Measurements from ENCODE around the gene SF3B3. TPM values are rescaled to one million over a fixed set of nuclear protein-coding genes. Genes with fewer than 3 reads are reported as not detected.

SF3B3 gene
- polyA plus RNA-seq, 1 donor (not counting 4 experiments of a cell fraction or from before 2014, with no cell fraction given) = 142 TPM

DNA sequence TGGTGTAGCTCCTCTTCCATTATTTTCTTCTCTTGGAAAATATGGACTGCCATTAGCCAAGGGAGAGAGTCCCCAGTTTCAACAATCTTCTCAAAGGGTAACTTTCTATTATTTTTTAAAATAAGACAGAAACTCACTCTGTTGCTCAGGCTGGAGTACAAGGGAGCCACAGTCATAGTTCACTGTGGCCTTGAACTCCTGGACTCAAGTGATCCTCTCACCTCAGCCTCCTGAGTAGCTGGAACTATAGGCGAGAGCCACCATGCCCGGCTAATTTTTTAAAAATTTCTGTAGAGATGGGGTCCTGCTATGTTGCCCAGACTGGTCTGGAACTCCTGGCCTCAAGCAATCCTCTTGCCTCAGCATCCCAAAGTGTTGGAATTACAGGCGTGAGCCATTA is 13.4 kb upstream of the SF3B3 start:
- no peak for DNase-seq (ENCODE audit: low read depth, low spot score)
- Histone ChIP-seq H3K79me2 (ENCODE audit: control insufficient read depth, insufficient read depth, low read length) (no peaks in the 10 kb centered on the region), H3K9me1 (ENCODE audit: control insufficient read depth, extremely low read depth, insufficient read depth, low read length) (no peaks in the 10 kb centered on the region), H3K4me1 (ENCODE audit: control insufficient read depth, extremely low read depth, insufficient read depth, low read length) (peaks cover 5% of the 10 kb centered on the region), H3K4me2 (ENCODE audit: control insufficient read depth, extremely low read depth, insufficient read depth, low read depth, low read length) (no peak overlapping the region), H2AFZ (ENCODE audit: control insufficient read depth, low read length) (no peak overlapping the region), H3K4me3 (ENCODE audit: control insufficient read depth in 2 of 3, extremely low read depth in 1 of 3, insufficient read depth in 2 of 3, low read depth in 1 of 3, low read length in 3 of 3) (no peak overlapping the region), H4K20me1 (ENCODE audit: control insufficient read depth, extremely low read depth, insufficient read depth, low read length) (no peaks in the 10 kb centered on the region), H3K9me3 (ENCODE audit: control insufficient read depth, low read depth, low read length) (no peaks in the 10 kb centered on the region), H3K27me3 (ENCODE audit: control insufficient read depth, extremely low read depth, insufficient read depth, low read length) (no peaks in the 10 kb centered on the region), H3K27ac (ENCODE audit: control insufficient read depth, insufficient read depth, low read length) (no peak overlapping the region), H3K36me3 (ENCODE audit: control insufficient read depth in 2 of 2, extremely low read depth in 1 of 2, insufficient read depth in 2 of 2, low read length in 2 of 2) (peaks cover 0 to 15% of the 10 kb centered on the region in 2 experiments), H3K9ac (ENCODE audit: control insufficient read depth, extremely low read depth, insufficient read depth, low read length) (no peak overlapping the region)
- no peak for FAIRE-seq
- TF ChIP-seq, protein P1, sequence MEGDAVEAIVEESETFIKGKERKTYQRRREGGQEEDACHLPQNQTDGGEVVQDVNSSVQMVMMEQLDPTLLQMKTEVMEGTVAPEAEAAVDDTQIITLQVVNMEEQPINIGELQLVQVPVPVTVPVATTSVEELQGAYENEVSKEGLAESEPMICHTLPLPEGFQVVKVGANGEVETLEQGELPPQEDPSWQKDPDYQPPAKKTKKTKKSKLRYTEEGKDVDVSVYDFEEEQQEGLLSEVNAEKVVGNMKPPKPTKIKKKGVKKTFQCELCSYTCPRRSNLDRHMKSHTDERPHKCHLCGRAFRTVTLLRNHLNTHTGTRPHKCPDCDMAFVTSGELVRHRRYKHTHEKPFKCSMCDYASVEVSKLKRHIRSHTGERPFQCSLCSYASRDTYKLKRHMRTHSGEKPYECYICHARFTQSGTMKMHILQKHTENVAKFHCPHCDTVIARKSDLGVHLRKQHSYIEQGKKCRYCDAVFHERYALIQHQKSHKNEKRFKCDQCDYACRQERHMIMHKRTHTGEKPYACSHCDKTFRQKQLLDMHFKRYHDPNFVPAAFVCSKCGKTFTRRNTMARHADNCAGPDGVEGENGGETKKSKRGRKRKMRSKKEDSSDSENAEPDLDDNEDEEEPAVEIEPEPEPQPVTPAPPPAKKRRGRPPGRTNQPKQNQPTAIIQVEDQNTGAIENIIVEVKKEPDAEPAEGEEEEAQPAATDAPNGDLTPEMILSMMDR (optimal IDR thresholded peaks at IDR 0.05 in 1 of 3, IDR thresholded peaks at IDR 0.05 in 1 of 3, conservative IDR thresholded peaks at IDR 0.05 in 1 of 3; ENCODE audit: extremely low read depth in 1 of 3, insufficient read depth in 2 of 3, low read length in 3 of 3) = no peak
- TF ChIP-seq EZH2 (IDR thresholded peaks at IDR 0.05; ENCODE audit: low read length) = no peak
- dilution Hi-C loops (cut with MboI; ENCODE audit: extremely low pct_ligation_motif_present, low sequenced_read_pairs) = no loop called here

DNA sequence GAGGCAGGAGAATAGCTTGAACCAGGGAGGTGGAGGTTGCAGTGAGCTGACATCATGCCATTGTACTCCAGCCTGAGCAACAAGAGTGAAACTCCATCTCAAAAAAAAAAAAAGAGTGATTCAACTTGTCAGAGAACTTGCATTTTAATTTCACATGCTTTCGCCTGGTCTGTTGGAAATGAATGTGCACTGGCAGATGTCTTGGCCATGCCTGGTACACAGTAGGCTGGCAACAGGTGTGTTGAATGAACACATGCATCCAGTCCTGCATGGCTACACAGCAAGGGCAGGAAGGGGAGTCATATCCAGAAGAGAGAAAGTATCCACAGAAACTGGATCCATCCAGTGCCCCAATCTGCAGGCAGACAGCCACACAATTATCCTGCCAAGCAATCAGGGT is 11.8 kb upstream of the SF3B3 start:
- Histone ChIP-seq H3K4me2 (ENCODE audit: control insufficient read depth, extremely low read depth, insufficient read depth, low read depth, low read length) (no peak overlapping the region), H3K9ac (ENCODE audit: control insufficient read depth, extremely low read depth, insufficient read depth, low read length) (no peak overlapping the region), H4K20me1 (ENCODE audit: control insufficient read depth, extremely low read depth, insufficient read depth, low read length) (no peaks in the 10 kb centered on the region), H3K27me3 (ENCODE audit: control insufficient read depth, extremely low read depth, insufficient read depth, low read length) (no peaks in the 10 kb centered on the region), H3K4me3 (ENCODE audit: control insufficient read depth in 2 of 3, extremely low read depth in 1 of 3, insufficient read depth in 2 of 3, low read depth in 1 of 3, low read length in 3 of 3) (no peak overlapping the region), H3K4me1 (ENCODE audit: control insufficient read depth, extremely low read depth, insufficient read depth, low read length) (peaks cover 5% of the 10 kb centered on the region), H2AFZ (ENCODE audit: control insufficient read depth, low read length) (no peak overlapping the region), H3K79me2 (ENCODE audit: control insufficient read depth, insufficient read depth, low read length) (no peaks in the 10 kb centered on the region), H3K9me1 (ENCODE audit: control insufficient read depth, extremely low read depth, insufficient read depth, low read length) (no peaks in the 10 kb centered on the region), H3K36me3 (ENCODE audit: control insufficient read depth in 2 of 2, extremely low read depth in 1 of 2, insufficient read depth in 2 of 2, low read length in 2 of 2) (peaks cover 0 to 19% of the 10 kb centered on the region in 2 experiments), H3K27ac (ENCODE audit: control insufficient read depth, insufficient read depth, low read length) (no peak overlapping the region), H3K9me3 (ENCODE audit: control insufficient read depth, low read depth, low read length) (no peaks in the 10 kb centered on the region)
- FAIRE-seq = no peak
- TF ChIP-seq, protein P1 (optimal IDR thresholded peaks at IDR 0.05 in 1 of 3, IDR thresholded peaks at IDR 0.05 in 1 of 3, conservative IDR thresholded peaks at IDR 0.05 in 1 of 3; ENCODE audit: extremely low read depth in 1 of 3, insufficient read depth in 2 of 3, low read length in 3 of 3) = no peak
- TF ChIP-seq EZH2 (IDR thresholded peaks at IDR 0.05; ENCODE audit: low read length) = no peak
- no peak for DNase-seq (ENCODE audit: low read depth, low spot score)
- dilution Hi-C loops (cut with MboI; ENCODE audit: extremely low pct_ligation_motif_present, low sequenced_read_pairs) = no loop called here
